Epithelial cell of proximal tubule (primary cell): ENCODE measurements around the gene HDGF. TPM values are rescaled to one million over a fixed set of nuclear protein-coding genes. Genes with fewer than 3 reads are reported as not detected.

Experiments
- DNase-seq: peaks from one replicate; pipeline ENCODE4 v3.0.0-alpha.2; 2011; ENCODE audit warnings: low read depth
- H3K4me3 ChIP-seq: 2 replicates; pipeline ENCODE4 v1.5.1; 2011; ENCODE audit warnings: low read depth, mild to moderate bottlenecking, low read length
- total RNA-seq: library from RNA; depleted of rRNA; stranded (reverse); fragments of >200 nt; gene quantifications from 2 replicates; pipeline ENCODE4 v1.2.3, GENCODE V29; 2015
- TF ChIP-seq, protein P1 (sequence below): conservative IDR thresholded peaks from 2 replicates; pipeline ENCODE4 v1.5.1; 2012; ENCODE audit warnings: low read depth, mild to moderate bottlenecking, low read length

The HDGF gene
- 279 and 348 TPM in 2 replicates for total RNA-seq

- peak within 1 kb of the TSS; percentile 97 for H3K4me3 ChIP-seq
- no peak for DNase-seq
- TF ChIP-seq, protein P1, sequence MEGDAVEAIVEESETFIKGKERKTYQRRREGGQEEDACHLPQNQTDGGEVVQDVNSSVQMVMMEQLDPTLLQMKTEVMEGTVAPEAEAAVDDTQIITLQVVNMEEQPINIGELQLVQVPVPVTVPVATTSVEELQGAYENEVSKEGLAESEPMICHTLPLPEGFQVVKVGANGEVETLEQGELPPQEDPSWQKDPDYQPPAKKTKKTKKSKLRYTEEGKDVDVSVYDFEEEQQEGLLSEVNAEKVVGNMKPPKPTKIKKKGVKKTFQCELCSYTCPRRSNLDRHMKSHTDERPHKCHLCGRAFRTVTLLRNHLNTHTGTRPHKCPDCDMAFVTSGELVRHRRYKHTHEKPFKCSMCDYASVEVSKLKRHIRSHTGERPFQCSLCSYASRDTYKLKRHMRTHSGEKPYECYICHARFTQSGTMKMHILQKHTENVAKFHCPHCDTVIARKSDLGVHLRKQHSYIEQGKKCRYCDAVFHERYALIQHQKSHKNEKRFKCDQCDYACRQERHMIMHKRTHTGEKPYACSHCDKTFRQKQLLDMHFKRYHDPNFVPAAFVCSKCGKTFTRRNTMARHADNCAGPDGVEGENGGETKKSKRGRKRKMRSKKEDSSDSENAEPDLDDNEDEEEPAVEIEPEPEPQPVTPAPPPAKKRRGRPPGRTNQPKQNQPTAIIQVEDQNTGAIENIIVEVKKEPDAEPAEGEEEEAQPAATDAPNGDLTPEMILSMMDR: no peak
These were observed at the start of gene HDGF for GRCh38 chr1:156751451-156751756. HDGF (minus strand) TSS chr1:156751675; CDS start chr1:156751429, 246 bp downstream.

DNA sequence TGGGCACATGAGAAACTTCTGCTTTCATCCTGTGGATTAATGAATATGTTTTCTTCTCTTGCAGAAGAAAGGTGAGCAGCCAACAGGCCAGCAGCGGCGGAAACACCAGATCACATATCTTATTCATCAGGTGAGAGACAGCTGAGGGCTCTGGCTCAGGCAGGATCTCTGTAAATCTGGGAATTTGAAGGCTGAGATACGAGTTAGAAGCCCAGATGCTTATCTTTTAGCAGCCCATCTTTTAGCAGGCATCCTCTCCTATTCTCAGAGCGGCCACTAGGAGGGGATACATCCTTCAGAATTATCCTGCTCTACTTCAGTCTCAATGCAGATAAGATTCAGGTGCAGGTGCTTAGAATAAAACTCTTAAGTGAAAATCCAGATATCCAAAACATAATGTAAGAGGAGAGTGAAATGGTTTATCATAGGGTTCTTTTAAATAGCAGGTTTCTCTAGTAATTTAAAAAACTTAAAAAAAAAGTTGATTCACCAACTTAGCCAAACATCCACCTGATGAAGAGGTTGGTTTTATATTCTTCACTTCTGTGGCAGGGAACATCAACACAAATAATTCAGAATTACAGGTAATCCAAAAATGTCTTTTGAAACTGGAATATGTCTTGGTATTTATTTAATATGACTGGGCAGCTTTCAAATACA lies 45.9 kb upstream of the HDGF start:
- DNase-seq: no peak
- H3K4me3 ChIP-seq: no peak overlapping the region
- TF ChIP-seq, protein P1: peak; percentile 84

GRCh38 chr1:156796340-156797097 lies 45.0 kb upstream of the HDGF start:
- TF ChIP-seq, protein P1: no peak
- DNase-seq: no peak
- no peak overlapping the region for H3K4me3 ChIP-seq

- no peak for DNase-seq
- H3K4me3 ChIP-seq: no peak overlapping the region
- TF ChIP-seq, protein P1: no peak
These were observed 44.3 kb upstream of the HDGF start for GRCh38 chr1:156795787-156796186.

GRCh38 chr1:156795374-156795733 lies 43.9 kb upstream of the HDGF start:
- TF ChIP-seq, protein P1: no peak
- H3K4me3 ChIP-seq: no peak overlapping the region
- no peak for DNase-seq

- no peak for DNase-seq
- H3K4me3 ChIP-seq: no peak overlapping the region
- TF ChIP-seq, protein P1: no peak
These were observed 43.3 kb upstream of the HDGF start for GRCh38 chr1:156794506-156795373.
